DND-41 (cell line): ENCODE data around the gene NNMT.

Experiments
- EZH2 ChIP-seq: IDR thresholded peaks from 3 replicates; pipeline ENCODE4 v1.6.1; 2012; ENCODE audit warnings: borderline replicate concordance, low read depth, mild to moderate bottlenecking, moderate library complexity, low read length, inconsistent platforms; ENCODE audit not compliant: severe bottlenecking
- TF ChIP-seq, protein P1 (sequence below): IDR thresholded peaks from 2 replicates; pipeline ENCODE4 v1.5.1; 2012; ENCODE audit warnings: borderline replicate concordance, low read length, moderate library complexity, mild to moderate bottlenecking; ENCODE audit not compliant: poor library complexity, severe bottlenecking; ENCODE audit errors: extremely low read depth

DNA sequence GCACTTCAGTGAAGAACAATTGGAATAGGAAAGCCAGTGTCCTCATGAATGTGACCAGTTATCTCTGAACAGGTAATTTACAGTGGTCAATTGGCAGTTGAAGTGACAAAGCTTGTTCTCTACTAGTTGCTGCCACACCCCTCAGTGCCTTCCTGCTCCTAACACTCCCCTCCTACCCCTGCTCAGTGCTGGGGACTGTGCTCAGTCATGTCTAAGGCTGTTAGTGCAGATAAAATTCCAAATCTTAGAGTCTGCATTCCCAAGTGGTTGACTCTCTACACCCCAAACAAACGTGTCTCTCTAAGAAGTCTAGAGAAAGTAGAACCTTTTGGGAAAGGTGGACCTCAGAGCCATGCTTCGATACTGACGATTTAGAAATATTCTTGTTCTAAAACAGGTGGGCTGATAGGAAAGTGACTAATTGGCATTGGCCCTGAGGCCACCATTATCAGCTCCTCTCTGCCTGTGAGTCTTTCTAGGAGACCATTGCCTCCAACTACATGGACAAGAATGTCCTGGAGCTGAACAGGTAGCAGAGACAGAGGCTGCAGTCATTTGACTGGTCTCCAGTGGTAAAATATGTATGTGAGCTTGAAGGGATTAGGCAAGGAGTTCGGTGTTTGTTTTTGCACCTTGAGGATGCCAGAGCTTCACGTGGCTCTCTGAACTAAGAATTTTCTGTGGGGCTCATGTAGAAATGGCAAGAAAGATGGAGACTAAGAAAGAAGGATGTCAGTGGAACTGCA lies 22.1 kb upstream of the NNMT start:
- no peak for TF ChIP-seq EZH2
- TF ChIP-seq, protein P1, sequence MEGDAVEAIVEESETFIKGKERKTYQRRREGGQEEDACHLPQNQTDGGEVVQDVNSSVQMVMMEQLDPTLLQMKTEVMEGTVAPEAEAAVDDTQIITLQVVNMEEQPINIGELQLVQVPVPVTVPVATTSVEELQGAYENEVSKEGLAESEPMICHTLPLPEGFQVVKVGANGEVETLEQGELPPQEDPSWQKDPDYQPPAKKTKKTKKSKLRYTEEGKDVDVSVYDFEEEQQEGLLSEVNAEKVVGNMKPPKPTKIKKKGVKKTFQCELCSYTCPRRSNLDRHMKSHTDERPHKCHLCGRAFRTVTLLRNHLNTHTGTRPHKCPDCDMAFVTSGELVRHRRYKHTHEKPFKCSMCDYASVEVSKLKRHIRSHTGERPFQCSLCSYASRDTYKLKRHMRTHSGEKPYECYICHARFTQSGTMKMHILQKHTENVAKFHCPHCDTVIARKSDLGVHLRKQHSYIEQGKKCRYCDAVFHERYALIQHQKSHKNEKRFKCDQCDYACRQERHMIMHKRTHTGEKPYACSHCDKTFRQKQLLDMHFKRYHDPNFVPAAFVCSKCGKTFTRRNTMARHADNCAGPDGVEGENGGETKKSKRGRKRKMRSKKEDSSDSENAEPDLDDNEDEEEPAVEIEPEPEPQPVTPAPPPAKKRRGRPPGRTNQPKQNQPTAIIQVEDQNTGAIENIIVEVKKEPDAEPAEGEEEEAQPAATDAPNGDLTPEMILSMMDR: no peak
